IMR-90 (cell line): Measurements from ENCODE around the gene AANAT. TPM values are rescaled to one million over a fixed set of nuclear protein-coding genes. Genes with fewer than 3 reads are reported as not detected.

Experiments used
- ATAC-seq: fragments of 200-7000 bp; cut with Tn5 transposase; 2 replicates; pipeline ENCODE4 v1.9.1; 2020; ENCODE audit warnings: low read depth, mild to moderate bottlenecking, moderate library complexity
- BruUV-seq: library from RNA; stranded (reverse); fragments of 400-500 nt; replicated peaks from 2 replicates; lab custom pipeline; 2021; lab: Mats Ljungman, UMichigan
- CTCF ChIA-PET: fragments of 300-600 bp; formaldehyde crosslinking; extraction: SDS; loops from one replicate; lab custom pipeline; 2021; ENCODE audit warnings: antibody characterized with exemption; lab: Yijun Ruan, JAX
- POLR2A ChIA-PET: fragments of 300-600 bp; sonication (Branson Sonifier 250); formaldehyde crosslinking; loops from one replicate; lab custom pipeline; 2022; ENCODE audit warnings: antibody characterized with exemption; ENCODE audit not compliant: unreplicated experiment; lab: Charles Lee
- DNase-seq: peaks from one replicate; pipeline ENCODE4 v3.0.0; 2013
- H2AFZ ChIP-seq: replicated peaks from 2 replicates; pipeline ENCODE3; 2013; ENCODE audit warnings: low read length, mild to moderate bottlenecking; ENCODE audit not compliant: poor library complexity
- H2AK5ac ChIP-seq: 2 replicates; pipeline ENCODE4 v1.6.1; 2013; ENCODE audit warnings: low read depth, low read length, inconsistent platforms
- H2AK9ac ChIP-seq: replicated peaks from 2 replicates; pipeline ENCODE3; 2013; ENCODE audit warnings: mild to moderate bottlenecking, low read depth, low read length, moderate library complexity; ENCODE audit not compliant: poor library complexity
- H2BK120ac ChIP-seq: 2 replicates; pipeline ENCODE4 v1.6.1; 2013; ENCODE audit warnings: low read depth, low read length, inconsistent platforms
- H2BK15ac ChIP-seq: 3 replicates; pipeline ENCODE4 v1.6.1; 2013; ENCODE audit warnings: low read depth, low read length, inconsistent platforms
- H2BK20ac ChIP-seq: 2 replicates; pipeline ENCODE4 v1.6.1; 2013; ENCODE audit warnings: low read depth, mild to moderate bottlenecking, inconsistent platforms, low read length, moderate library complexity
- H2BK5ac ChIP-seq: 2 replicates; pipeline ENCODE4 v1.6.1; 2013; ENCODE audit warnings: mild to moderate bottlenecking, low read depth, low read length, inconsistent platforms; ENCODE audit not compliant: poor library complexity, severe bottlenecking
- H3K14ac ChIP-seq: replicated peaks from 2 replicates; pipeline ENCODE4 v1.6.1; 2013; ENCODE audit warnings: low read depth, low read length, inconsistent platforms
- H3K18ac ChIP-seq: 2 replicates; pipeline ENCODE4 v1.6.1; 2013; ENCODE audit warnings: low read depth, low read length, control low read depth
- H3K23ac ChIP-seq: 2 replicates; pipeline ENCODE4 v1.6.1; 2013; ENCODE audit warnings: low read depth, low read length, inconsistent platforms
- H3K27ac ChIP-seq: 2 replicates; pipeline ENCODE4 v1.5.1; 2013; ENCODE audit warnings: mild to moderate bottlenecking, control low read depth, low read length; ENCODE audit not compliant: insufficient read depth
- H3K27me3 ChIP-seq: 2 replicates; pipeline ENCODE4 v1.6.1; 2013; ENCODE audit warnings: low read length; ENCODE audit not compliant: control insufficient read depth, insufficient read depth
- H3K36me3 ChIP-seq: 2 replicates; pipeline ENCODE4 v1.6.1; 2013; ENCODE audit warnings: low read length, mixed read lengths; ENCODE audit not compliant: control insufficient read depth, insufficient read depth
- H3K4ac ChIP-seq: 2 replicates; pipeline ENCODE4 v1.6.1; 2013; ENCODE audit warnings: low read depth, low read length, inconsistent platforms
- H3K4me1 ChIP-seq: 2 replicates; pipeline ENCODE4 v1.6.1; 2013; ENCODE audit warnings: low read length, mixed read lengths; ENCODE audit not compliant: control insufficient read depth, insufficient read depth
- H3K4me2 ChIP-seq: 2 replicates; pipeline ENCODE4 v1.6.1; 2013; ENCODE audit warnings: low read depth, mild to moderate bottlenecking, control low read depth, low read length, moderate library complexity
- H3K4me3 ChIP-seq: 2 replicates; pipeline ENCODE4 v1.5.1; 2013; ENCODE audit warnings: low read depth, mild to moderate bottlenecking, control low read depth, low read length, moderate library complexity; ENCODE audit not compliant: insufficient read depth
- H3K56ac ChIP-seq: 2 replicates; pipeline ENCODE4 v1.6.1; 2013; ENCODE audit warnings: low read length, inconsistent platforms; ENCODE audit not compliant: insufficient read depth; ENCODE audit errors: extremely low read depth
- H3K79me1 ChIP-seq, 2 experiments: 2 replicates each; pipeline ENCODE4 v1.6.1; 2013; ENCODE audit warnings: low read length in 2 of 2, inconsistent platforms in 1 of 2, low read depth in 1 of 2
- H3K9ac ChIP-seq: 2 replicates; pipeline ENCODE4 v1.6.1; 2013; ENCODE audit warnings: low read depth, low read length, control low read depth
- H3K9me1 ChIP-seq: 2 replicates; pipeline ENCODE4 v1.6.1; 2013; ENCODE audit warnings: low read length, inconsistent platforms; ENCODE audit not compliant: insufficient read depth
- H3K9me3 ChIP-seq: 2 replicates; pipeline ENCODE4 v1.6.1; 2013; ENCODE audit warnings: low read length; ENCODE audit not compliant: control insufficient read depth, insufficient read depth
- H4K20me1 ChIP-seq: 2 replicates; pipeline ENCODE4 v1.6.1; 2013; ENCODE audit warnings: low read length, inconsistent platforms; ENCODE audit not compliant: insufficient read depth
- H4K5ac ChIP-seq: 2 replicates; pipeline ENCODE4 v1.6.1; 2013; ENCODE audit warnings: mild to moderate bottlenecking, low read depth, low read length, control low read depth
- H4K8ac ChIP-seq, 2 experiments: 2 replicates each; pipeline ENCODE4 v1.6.1; 2013; ENCODE audit warnings: low read depth in 2 of 2, low read length in 2 of 2, control low read depth in 1 of 2, inconsistent platforms in 1 of 2
- H4K91ac ChIP-seq: 2 replicates; pipeline ENCODE4 v1.6.1; 2013; ENCODE audit warnings: low read depth, low read length, inconsistent platforms; ENCODE audit not compliant: insufficient read depth
- MAFK ChIP-seq: IDR thresholded peaks from 2 replicates; pipeline ENCODE4 v1.6.1; 2012; ENCODE audit warnings: low read depth, low read length, improper control_type of control experiment
- NFE2L2 ChIP-seq: fragments of 150-350 bp; IDR thresholded peaks from 2 replicates; pipeline ENCODE4 v1.6.1; 2016; ENCODE audit warnings: low read depth, mild to moderate bottlenecking, low read length
- POLR2A ChIP-seq: IDR thresholded peaks from 2 replicates; pipeline ENCODE4 v1.6.1; 2012; ENCODE audit warnings: mild to moderate bottlenecking, low read depth, low read length
- RAD21 ChIP-seq: IDR thresholded peaks from 2 replicates; pipeline ENCODE4 v1.6.1; 2012; ENCODE audit warnings: low read length, improper control_type of control experiment
- USF2 ChIP-seq: fragments of 150-350 bp; IDR thresholded peaks from 2 replicates; pipeline ENCODE4 v1.6.1; 2017; ENCODE audit warnings: mild to moderate bottlenecking, antibody characterized with exemption, low read length, low read depth
- WGBS, 2 experiments: methylation state at CpG; one replicate each; pipeline versions ENCODE4 v1.1.5 to v1.1.7; 2013; ENCODE audit warnings: missing lambda C conversion rate in 2 of 2; ENCODE audit not compliant: insufficient read length in 1 of 2; ENCODE audit errors: extremely low coverage in 2 of 2; 5-methylcytosine and 5-hydroxymethylcytosine counted together
- dilution Hi-C: fragments of 300-500 bp; cut with HindIII; formaldehyde crosslinking; loops from one replicate; pipeline ENCODE4 v1.14.3; 2018; ENCODE audit warnings: low sequenced_read_pairs; ENCODE audit not compliant: unreplicated experiment
- in situ Hi-C: fragments of 300-500 bp; cut with MboI; formaldehyde crosslinking; loops from 3 replicates; pipeline ENCODE4 v1.14.3; 2019; ENCODE audit warnings: low sequenced_read_pairs, inconsistent platforms, mixed read lengths
- intact Hi-C: fragments of 100-400 bp; cut with micrococcal nuclease; formaldehyde crosslinking; loops from 2 replicates; pipeline ENCODE4 v1.10.0; 2022
- polyA plus RNA-seq, 3 experiments: library from polyadenylated mRNA; depleted of rRNA; stranded (reverse); fragments of >200 nt; gene quantifications; 2 replicates each; pipeline ENCODE4 v1.2.3, GENCODE V29; 2012; ENCODE audit warnings: low replicate concordance in 1 of 3
- total RNA-seq: library from RNA; depleted of rRNA; stranded (reverse); fragments of >200 nt; gene quantifications from 2 replicates; pipeline ENCODE4 v1.2.3, GENCODE V29; 2012

Gene AANAT
- total and polyA plus RNA-seq, 2 of the 4 experiments (the other 2 are of a cell fraction) = 0.21 TPM; not detected in 1

GRCh38 chr17:76469991-76470739 lies 2.8 kb downstream of the AANAT start:
- DNase-seq (no peak), ATAC-seq (no peak)
- Histone ChIP-seq H3K27me3 (0 out of 2 replicates have a peak, but pooled peaks cover 5% of the 10 kb centered on the region), H3K9ac (no peak overlapping the region), H2BK5ac (no peak overlapping the region), H3K36me3 (no peaks in the 10 kb centered on the region; the same call in 1 of the 2 replicates), H3K18ac (no peak overlapping the region), H2BK15ac (no peak overlapping the region), H3K23ac (no peak overlapping the region), H3K9me3 (no peaks in the 10 kb centered on the region), H3K4me3 (no peak overlapping the region), H3K4ac (no peak overlapping the region), H3K14ac (no peak overlapping the region), H2AFZ (peak overlapping the region; percentile 43), H2AK5ac (no peak overlapping the region), H3K4me1 (peaks cover 2% of the 10 kb centered on the region; the same call in 1 of the 2 replicates), H2AK9ac (no peak overlapping the region), H3K56ac (no peak overlapping the region), H4K8ac (no peak overlapping the region), H2BK120ac (no peak overlapping the region), H4K91ac (no peak overlapping the region), H4K20me1 (no peaks in the 10 kb centered on the region), H3K27ac (no peak overlapping the region), H3K4me2 (no peak overlapping the region), H3K79me1 (no peaks in the 10 kb centered on the region), H3K9me1 (no peaks in the 10 kb centered on the region), H4K5ac (no peak overlapping the region), H2BK20ac (no peak overlapping the region)
- BruUV-seq = no TSS peak
- in situ Hi-C loops = loop anchor here (5.0 kb wide), 1 partner anchor 37 kb away; no protein-coding TSS in a partner anchor
- CTCF ChIA-PET = no interaction called here
- POLR2A ChIA-PET = no interaction called here
- TF ChIP-seq NFE2L2 (no peak), RAD21 (no peak), POLR2A (no peak), MAFK (no peak), USF2 (no peak)
- intact Hi-C loops = no loop called here
- dilution Hi-C loops = no loop called here
- 71% methylated on average over 2 of the region's 13 CpGs; no CpG with 5 or more reads in 1 of the 2 experiments for WGBS, 2 experiments
